Measurements from ENCODE around the gene PEX14. TPM values are rescaled to one million over a fixed set of nuclear protein-coding genes. Genes with fewer than 3 reads are reported as not detected.

PEX14 gene
- total RNA-seq, 1 donor from 2014 or later = 27.4 TPM

- no peak for DNase-seq (ENCODE audit: low read depth)
- Histone ChIP-seq H3K36me3 (ENCODE audit: control insufficient read depth, insufficient read depth, low read length) (no peaks in the 10 kb centered on the region), H3K27me3 (ENCODE audit: control insufficient read depth, insufficient read depth, low read length) (no peaks in the 10 kb centered on the region), H3K4me3 (ENCODE audit: low read depth, low read length) (no peak overlapping the region)
- no peak for TF ChIP-seq CTCF (IDR thresholded peaks at IDR 0.05; ENCODE audit: insufficient read depth, low read length, poor library complexity, severe bottlenecking)
Measured at GRCh38 chr1:10597492-10598388, 123.0 kb downstream of the PEX14 start.

DNA sequence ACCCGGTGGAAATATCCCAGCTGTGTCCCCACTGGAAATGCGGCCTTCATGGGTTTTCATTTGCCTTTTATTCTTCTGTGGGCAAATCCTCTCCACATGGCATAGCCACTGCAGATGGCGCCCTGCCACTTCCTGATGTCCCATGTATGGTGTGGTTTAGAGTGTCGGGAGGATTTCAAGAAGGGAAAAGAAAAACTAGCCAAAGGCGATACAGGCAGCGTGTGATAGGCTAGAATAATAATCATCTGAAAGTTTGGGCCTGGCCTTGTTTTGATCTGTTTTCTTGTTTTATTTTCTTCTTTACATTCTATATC, 123.6 kb downstream of the PEX14 start:
- H3K4me3 ChIP-seq (ENCODE audit: low read depth, low read length) = no peak overlapping the region
- DNase-seq (ENCODE audit: low read depth) = no peak
- H3K36me3 ChIP-seq (ENCODE audit: control insufficient read depth, insufficient read depth, low read length) = no peaks in the 10 kb centered on the region
- peak; percentile 10 for TF ChIP-seq CTCF (IDR thresholded peaks at IDR 0.05; ENCODE audit: insufficient read depth, low read length, poor library complexity, severe bottlenecking)
- H3K27me3 ChIP-seq (ENCODE audit: control insufficient read depth, insufficient read depth, low read length) = no peaks in the 10 kb centered on the region

- peak; percentile 79 for DNase-seq (ENCODE audit: low read depth)
- Histone ChIP-seq H3K4me3 (ENCODE audit: low read depth, low read length) (no peak overlapping the region), H3K36me3 (ENCODE audit: control insufficient read depth, insufficient read depth, low read length) (no peaks in the 10 kb centered on the region), H3K27me3 (ENCODE audit: control insufficient read depth, insufficient read depth, low read length) (no peaks in the 10 kb centered on the region)
- TF ChIP-seq CTCF (IDR thresholded peaks at IDR 0.05; ENCODE audit: insufficient read depth, low read length, poor library complexity, severe bottlenecking) = no peak
Measured at GRCh38 chr1:10599194-10599861, 124.6 kb downstream of the PEX14 start.

DNA sequence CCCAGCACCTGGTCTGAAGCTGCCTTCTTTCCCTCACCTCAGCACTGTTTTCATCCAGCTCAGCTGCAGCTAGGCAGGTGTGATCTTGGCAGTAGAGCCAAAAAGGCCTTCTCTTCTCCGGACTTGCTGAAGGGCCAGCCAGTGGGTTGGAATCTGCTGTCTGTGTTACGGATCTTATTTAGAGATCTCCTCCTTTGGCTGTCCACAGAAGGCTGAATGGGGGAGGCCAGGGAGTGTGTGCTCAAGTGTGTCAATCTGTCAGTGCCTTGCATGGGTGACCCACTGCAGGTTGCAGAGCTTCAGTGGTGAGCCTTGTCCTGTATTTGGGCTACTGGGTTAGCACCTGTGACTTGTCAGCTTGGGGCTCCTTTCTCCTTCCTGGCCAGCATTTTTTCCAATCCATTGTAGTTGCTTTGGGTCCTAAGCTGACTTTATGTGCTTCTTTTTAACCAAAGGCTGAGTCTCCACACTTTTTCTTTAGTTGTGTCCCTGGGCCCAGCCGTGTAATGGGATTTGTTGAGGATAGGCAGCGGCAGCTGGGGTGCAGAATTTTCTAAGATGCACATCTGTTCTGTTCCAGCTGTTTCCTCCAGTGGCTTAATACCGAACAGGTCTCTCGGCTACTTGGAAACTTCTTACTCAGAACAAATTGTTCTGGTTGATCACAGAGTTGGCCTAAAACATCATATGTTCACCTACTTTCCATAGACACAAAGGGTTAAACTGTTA, 126.8 kb downstream of the PEX14 start:
- no peak for DNase-seq (ENCODE audit: low read depth)
- TF ChIP-seq CTCF (IDR thresholded peaks at IDR 0.05; ENCODE audit: insufficient read depth, low read length, poor library complexity, severe bottlenecking) = no peak
- no peaks in the 10 kb centered on the region for H3K36me3 ChIP-seq (ENCODE audit: control insufficient read depth, insufficient read depth, low read length)
- no peaks in the 10 kb centered on the region for H3K27me3 ChIP-seq (ENCODE audit: control insufficient read depth, insufficient read depth, low read length)
- H3K4me3 ChIP-seq (ENCODE audit: low read depth, low read length) = no peak overlapping the region

- Histone ChIP-seq H3K36me3 (ENCODE audit: control insufficient read depth, insufficient read depth, low read length) (no peaks in the 10 kb centered on the region), H3K4me3 (ENCODE audit: low read depth, low read length) (no peak overlapping the region), H3K27me3 (ENCODE audit: control insufficient read depth, insufficient read depth, low read length) (no peaks in the 10 kb centered on the region)
- no peak for DNase-seq (ENCODE audit: low read depth)
- TF ChIP-seq CTCF (IDR thresholded peaks at IDR 0.05; ENCODE audit: insufficient read depth, low read length, poor library complexity, severe bottlenecking) = no peak
Measured at GRCh38 chr1:10602936-10603335, 128.2 kb downstream of the PEX14 start.
